GM21360 (cell line): ENCODE measurements around the gene OR52A5.
"Not testable (repeated sequence)": the region's sequence is repeated elsewhere in the genome, so short reads cannot be mapped to it uniquely, and the experiment has no call there.

Source experiments
- ATAC-seq: cut with Tn5 transposase; IDR thresholded peaks from one replicate; pipeline ENCODE4 v1.9.1; 2021; ENCODE audit warnings: mild to moderate bottlenecking, moderate library complexity; ENCODE audit not compliant: unreplicated experiment

Gene OR52A5

DNA sequence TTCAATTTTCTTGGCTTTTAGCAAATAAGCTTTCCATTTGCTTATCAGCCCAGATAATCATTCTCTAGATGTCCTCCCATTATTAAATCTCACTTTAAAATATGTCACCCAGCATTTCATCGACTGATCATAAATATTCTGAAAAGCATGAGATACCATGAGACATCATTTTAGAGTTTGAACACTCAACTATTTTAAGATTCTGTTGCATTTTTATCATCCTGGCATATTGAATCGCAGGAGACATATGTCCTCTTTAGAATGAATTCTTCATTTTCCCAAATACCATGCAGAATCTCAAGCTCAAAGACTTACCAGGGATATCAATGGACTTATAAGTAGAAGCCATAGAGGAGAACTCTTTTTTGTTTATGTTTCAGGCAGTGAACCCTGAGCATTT is at the start of gene OR52A5:
Gene OR52A5, minus strand, starts transcription at position 361 of the 400 bp plus-strand sequence. CDS start 5,714 bp downstream, outside the sequence.
- no peak for ATAC-seq

DNA sequence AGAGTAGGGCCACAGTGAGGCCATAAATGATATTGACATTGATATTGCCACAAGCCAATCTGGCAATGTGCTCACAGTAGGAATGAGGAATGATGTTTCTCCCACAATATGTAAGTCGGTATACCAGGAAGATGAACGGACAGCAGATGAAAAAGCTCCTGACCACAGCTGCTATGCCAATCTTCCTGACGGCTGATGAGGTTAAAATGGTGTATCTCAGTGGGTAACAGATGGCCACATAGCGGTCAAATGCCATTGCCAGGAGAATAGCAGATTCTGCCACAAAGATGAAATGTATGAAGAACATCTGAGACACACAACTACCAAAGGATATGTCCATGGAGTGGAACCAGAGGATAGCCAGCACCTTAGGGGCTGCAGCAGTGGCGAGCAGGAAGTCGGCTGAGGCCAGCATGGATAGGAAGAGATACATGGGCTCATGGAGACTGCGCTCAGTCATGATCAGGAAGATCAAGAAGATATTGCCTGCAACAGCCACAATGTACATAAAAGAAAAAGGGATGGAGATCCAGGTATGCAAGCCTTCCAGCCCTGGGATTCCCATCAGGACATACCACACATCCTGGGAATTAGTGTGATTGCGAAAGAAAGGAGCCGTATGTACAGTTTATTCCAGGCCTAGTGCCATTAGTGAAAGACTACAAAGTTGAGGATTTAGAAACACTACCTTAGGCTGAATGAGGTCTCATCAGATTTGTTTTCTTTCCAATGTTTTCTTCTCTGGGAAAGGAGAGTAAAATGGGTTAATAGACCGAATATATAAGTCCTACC is 40.1 kb upstream of the OR52A5 start:
- ATAC-seq: no peak

DNA sequence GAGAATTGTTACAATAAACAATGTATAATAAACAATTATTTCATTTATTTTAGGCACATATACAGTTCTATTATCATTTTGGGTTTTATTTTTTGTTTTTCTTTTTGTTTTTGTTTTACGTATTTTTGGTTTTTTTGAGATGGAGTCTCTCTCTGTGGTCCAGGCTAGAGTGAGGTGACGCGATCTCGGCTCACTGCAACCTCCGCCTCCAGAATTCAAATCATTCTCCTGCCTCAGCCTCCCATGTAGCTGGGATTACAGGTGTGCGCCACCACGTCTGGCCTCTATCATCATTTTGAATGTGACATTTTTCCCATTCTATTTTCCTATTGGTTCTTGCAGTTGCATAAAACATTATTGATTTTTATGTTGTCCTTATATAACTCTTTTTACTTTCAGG is 36.8 kb upstream of the OR52A5 start:
- no peak for ATAC-seq

DNA sequence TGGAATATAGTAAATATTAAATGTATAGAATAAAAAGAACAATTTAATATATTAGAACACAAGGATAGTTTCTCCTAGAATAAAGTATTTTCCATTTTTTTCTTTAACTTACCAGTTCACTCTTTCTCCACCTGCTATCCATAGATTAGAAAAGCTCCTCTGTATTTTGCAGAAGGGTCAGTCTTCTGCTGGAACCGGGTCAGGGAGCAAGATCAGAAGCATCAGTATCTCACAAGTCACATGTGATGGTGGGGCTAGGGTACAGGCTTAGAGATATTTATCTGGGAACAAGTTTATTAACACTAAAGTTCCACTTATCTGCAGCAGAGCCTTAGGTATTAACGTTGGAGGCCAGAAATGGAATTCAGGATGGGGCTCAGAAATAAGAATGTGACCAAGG is 33.7 kb upstream of the OR52A5 start:
- no peak for ATAC-seq

DNA sequence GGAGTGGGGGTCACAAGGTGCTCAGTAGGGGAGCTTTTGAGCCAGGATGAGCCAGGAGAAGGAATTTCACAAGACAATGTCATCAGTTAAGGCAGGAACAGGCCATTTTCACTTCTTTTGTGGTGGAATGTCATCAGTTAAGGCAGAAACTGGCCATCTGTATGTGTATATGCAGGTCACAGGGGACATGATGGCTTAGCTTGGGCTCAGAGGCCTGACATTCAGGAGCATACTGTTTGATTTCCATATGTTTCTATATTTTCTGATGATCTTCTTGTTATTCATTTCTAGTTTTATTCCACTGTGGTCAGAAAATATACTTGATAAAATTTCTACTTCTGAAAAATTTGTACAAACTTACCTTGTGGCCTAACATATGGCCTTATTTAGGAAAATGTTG is 27.7 kb upstream of the OR52A5 start:
- not testable (repeated sequence) for ATAC-seq

DNA sequence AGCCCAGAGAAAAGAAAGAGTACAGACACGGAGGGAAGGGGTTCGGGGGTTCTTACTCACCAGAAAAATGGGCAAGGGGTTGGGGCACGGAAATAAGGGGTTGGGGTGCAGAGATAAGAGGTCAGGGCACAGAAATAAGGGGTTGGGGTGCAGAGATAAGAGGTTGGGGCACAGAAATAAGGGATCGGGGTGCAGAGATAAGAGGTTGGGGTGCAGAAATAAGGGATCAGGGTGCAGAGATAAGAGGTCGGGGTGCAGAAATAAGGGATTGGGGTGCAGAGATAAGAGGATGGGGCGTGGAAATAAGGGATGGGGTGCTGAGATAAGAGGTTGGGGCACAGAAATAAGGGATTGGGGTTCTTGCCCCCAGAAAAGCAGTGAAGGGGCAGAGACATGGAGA is 26.7 kb upstream of the OR52A5 start:
- not testable (repeated sequence) for ATAC-seq

DNA sequence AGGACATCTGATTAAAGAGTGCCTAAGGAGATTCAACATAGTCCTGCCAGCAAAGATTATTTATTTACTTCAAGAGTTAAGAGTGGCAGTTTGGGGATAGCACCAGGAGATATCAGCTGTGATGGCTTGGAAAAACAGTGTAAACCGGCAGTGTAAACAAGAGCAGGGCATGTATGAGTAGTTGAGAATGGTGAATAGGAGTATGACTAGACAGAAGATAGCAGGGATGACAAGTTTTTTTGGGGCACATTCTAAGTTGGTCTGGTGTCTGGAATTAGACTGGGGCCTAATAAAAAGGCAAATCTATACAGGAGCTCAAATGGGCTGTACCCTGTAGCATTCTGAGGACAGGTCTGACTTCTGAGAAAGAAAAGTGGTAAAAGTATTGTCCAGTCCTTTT is 22.9 kb upstream of the OR52A5 start:
- ATAC-seq: not testable (repeated sequence)

DNA sequence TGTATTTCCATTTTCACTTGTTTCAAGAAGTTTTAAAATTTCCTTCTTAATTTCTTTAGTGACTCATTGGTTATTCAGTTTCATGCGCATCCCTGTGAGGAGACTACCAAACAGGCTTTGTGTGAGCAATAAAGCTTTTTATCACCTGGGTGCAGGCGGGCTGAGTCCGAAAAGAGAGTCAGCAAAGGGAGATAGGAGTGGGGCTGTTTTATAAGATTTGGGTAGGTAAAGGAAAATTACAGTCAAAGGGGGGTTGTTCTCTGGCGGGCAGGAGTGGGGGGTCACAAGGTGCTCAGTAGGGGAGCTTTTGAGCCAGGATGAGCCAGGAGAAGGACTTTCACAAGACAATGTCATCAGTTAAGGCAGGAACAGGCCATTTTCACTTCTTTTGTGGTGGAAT is 22.1 kb upstream of the OR52A5 start:
- ATAC-seq: not testable (repeated sequence)

DNA sequence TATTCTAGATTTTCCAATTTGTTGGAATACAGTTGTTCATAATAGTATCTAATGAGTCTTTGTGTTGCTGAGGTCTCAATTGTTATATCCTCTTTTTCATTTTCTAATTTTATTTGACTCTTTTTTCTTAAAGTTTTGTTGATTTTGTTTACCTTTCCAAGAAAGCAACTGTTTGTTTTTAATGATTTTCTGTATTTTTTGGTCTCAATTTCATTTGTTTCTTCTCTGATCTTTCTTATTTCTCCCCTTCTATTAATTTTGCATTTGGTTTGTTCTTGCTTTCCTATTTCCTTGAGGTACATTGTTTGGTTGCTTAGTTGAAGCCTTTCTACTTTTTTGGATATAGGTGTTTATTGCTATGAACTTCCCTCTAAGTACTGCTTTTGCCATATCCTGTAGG is 21.6 kb upstream of the OR52A5 start:
- no peak for ATAC-seq

DNA sequence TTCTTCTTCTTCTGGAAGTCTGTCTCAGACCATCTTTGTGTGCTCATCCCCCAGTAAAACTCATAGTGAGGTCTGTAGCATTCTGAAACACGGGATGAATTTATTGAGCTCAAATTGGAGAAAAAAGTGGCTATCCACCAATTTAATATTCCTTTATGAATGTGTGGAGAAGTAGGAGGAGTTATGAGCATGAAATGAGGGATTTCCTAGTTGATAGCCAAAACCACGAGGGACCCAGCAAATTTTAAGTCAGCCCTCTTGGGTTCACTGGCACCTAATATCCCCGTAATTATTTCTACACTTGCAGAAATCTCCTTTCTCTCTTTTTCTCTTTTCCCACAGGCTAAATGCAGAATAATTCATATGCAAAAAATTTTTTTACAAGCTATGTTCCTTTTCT is 16.5 kb upstream of the OR52A5 start, which contains the start of gene OR52A1:
Gene OR52A1, minus strand, starts transcription at position 101 of the 400 bp plus-strand sequence. CDS start 2,388 bp downstream, outside the sequence.
- ATAC-seq: no peak

DNA sequence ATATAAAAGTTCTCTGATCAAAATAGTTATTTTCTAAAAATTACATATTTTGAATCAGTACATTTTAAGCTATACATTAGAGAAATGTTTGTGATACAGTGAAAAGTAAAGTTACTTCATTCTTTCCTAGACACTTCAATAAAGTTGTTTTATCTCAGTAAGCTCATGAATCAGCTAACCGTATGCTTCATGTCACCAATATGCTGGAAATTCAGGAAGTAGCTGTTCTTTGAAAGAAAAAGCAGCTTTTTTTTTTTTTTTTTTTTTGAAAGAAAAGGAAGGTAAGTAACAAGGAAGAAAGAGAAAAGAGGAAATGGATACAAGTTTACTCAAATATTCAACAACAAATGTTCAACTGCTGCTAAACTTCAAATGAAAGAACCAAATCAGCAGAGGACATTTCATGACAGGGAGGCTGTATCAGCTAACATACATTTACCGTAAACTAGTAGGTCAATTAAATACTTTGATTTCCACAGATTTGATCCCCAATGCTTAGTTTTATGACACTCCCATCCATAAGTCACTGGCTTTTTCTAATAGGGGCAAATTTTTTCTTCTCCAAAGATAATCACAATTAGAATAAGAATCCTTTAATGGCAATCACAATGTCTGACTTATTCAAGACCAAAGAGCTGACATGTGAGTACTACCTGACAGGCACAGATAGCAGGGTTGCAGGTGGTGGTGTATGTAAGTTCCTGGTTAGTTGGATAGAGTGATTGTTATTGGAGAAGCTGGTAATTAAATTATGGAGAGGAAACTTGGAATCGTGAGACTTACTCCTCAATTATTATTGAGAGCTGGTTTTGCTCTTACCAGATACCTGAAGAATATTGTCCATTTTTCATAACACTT is 15.6 kb upstream of the OR52A5 start:
- no peak for ATAC-seq

DNA sequence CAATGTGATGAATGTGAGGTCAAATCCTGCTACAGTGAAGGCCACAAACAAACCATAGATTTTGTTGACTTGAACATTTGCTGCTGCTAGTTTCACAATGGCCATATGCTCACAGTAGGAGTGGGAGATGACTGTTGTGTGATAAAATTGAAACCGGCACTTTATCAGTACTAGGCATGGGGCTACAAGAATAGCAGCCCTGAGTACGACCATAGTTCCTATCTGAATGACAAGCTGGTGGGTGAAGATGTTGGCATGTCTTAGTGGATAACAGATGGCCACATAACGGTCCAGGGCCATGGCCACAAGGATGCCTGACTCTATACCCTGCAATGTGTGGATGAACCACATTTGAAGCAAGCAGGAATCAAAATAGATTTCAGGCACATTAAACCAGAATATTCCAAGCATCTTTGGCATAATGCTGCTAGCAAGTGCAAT is 13.6 kb upstream of the OR52A5 start:
- no peak for ATAC-seq

DNA sequence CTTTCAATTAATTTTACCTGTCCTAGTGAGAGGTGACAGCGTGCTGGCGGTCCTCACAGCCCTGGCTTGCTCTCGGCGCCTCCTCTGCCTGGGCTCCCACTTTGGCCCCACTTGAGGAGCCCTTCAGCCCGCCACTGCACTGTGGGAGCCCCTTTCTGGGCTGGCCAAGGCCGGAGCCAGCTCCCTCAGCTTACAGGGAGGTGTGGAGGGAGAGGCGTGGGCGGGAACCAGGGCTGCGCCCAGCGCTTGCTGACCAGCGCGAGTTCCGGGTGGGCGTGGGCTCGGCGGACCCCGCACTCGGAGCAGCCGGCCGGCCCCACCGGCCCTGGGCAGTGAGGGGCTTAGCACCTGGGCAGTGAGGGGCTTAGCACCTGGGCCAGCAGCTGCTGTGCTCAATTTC is 6.0 kb upstream of the OR52A5 start:
- not testable (repeated sequence) for ATAC-seq

DNA sequence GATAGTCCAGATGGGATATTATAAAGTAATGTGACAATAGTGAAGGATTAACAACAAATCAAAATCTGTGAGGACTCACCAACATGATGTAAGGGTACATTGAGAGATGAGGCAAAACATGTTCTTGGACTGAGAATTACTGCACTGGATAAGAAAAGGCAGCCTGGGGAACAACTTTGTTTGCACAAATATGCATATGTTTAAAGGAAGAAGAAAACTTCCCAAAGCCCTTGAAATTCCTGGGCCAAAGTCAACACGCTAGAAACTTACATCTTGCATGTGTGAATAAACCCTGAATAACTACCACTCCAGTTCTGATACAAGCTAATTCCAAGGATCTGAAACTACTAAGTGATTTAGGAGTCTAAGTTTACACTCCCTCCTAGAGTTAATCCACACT is 1.1 kb downstream of the OR52A5 start:
- no peak for ATAC-seq

DNA sequence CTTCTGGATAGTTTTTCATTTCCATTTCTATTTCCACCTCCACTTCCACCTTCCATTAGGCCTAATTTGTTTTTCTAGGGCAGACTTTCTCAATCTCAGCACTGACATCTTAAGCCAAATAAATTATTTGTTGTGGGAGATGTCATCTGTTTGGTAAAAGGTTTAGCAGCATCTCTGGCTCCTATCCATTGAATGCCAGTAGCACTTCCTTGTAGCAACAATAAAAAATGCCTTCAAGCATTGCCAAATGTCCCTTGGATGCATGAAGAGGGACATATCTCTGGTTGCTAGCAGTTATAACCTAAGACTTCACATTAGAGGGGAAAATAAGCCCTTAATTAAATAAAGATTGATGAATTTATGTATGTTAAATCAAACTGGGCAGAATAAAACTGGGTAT is 1.9 kb downstream of the OR52A5 start:
- ATAC-seq: no peak

DNA sequence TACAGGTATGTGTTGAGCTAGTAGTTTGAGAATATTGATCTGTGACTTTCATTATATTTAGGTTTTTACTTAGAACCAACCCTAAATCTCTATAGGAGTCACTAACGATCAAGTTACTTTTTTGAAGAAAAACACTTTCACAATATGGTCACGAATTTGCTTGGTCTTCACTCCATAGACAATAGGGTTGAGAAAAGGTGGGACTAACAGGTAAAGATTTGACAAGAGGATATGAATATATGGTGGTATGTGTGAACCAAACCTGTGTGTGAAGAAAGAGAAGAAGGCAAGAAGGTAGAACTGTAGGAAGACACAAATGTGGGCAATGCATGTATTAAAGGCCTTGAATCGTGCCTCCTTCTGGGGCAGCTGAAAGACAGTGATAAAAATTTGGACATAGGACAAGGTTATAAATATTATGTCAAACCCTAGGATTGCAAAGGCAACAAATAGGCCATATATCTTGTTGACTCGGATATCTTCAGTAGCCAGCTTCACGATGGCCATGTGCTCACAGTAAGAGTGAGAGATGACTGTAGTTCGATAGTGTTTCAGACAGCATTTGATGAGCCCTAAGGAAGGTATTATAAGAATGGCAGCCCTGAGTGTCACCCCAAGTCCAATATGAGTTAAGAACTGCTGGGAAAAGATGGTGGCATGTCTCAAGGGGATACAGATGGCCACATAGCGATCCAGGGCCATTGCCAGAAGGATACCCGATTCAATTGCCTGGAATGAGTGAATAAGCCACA is 6.4 kb downstream of the OR52A5 start:
- ATAC-seq: no peak

DNA sequence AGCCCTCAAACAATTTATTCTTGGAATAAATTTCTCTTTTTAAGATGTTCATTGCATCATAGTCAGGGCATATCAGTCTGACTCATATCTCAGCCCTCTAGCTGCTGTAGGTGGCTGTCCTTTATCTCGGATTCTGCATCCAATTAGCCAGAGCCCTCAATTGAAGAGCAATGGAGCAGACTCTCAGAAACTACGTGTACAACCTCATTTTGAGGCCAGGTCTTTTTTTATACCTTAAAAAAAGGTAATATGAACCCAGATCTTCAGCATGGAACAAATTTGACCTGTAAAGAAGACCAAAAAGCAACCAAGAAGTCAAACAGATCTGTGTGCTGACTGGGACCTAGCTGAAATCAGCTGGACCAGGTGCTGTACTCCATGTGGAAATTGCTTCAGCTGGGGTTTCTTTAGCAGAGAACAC is 8.7 kb downstream of the OR52A5 start:
- ATAC-seq: no peak

DNA sequence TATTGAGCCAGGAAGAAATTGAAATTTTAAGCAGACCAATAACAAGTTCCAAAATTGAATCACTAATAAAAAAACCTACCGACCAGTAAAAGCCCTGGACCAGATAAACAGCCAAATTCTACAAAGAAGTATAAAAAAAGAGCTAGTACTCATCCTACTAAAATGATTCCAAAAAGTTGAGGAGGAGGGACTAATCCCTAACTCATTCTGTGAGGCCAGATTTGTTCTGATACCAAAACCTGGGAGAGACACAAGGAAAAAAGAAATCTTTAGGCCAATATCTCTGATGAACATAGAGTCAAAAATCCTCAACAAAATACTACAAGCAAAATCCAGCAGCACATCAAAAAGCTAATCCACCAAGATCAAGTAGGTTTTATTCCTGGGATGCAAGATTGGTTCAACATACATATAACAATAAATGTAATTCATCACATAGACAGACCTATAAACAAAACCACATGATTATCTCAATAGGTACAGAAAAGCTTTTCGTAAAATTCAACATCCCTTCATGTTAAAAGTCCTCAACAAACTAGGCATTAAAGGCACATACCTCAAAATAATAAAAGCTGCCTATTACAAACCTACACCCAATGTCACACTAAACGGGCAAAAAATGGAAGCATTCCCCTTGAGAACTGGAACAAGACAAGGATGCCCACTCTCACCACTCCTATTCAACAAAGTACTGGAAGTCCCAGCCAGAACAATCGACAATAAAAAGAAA is 13.1 kb downstream of the OR52A5 start:
- ATAC-seq: no peak

DNA sequence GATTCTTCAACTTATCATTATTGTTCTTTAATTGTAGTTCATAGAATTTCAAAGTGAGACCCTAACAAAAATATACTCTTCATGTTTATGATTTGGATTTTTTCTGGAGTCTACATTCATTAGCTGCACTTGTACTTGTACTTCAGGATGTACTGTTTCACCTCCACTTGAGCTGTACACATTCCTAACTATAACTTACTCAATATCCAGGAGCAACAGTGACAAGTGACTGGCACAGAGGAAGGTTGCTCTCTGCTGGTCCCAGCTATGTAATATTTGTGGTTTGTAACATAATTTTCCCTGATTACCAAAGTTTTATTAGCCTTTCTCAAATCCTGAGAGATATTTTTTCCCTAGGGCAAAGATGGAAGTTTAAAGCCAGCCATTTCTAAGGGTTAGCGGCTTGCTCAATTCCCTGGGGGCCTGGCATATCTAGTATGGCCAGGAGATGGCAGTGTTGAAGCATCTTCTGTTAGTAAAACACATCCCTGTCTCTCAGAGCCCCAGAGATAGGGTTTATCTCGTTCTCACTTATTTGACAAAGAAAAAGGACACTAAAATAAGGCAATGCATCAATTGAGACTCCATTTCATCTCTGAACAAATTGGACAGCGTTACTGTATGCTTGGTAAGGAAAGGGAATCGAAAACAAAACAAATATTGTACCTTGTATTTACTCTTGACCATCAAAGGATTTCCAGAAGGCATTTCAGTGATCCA is 14.2 kb downstream of the OR52A5 start:
- peak; percentile 84 for ATAC-seq

DNA sequence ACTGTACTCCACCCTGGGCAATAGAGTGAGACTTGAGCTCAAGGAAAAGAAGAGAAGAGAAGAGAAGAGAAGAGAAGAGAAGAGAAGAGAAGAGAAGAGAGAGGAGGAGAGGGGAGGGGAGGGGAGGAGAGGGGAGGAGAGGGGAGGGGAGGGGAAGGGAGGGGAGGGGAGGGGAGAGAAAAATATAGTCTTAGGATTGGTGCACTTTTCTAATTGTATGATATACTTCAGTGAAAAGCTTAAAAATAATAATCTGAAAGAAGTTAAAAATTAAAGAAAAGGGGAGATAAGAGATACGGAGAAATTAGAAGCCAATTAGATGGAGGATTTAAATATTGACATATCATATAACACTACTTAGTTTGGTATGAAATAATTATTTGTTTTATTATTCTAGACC is 19.3 kb downstream of the OR52A5 start:
- no peak for ATAC-seq
